Embryonic facial prominence (tissue), 1 donor: ENCODE data around the gene TMEM182.

Experiments used
- DNase-seq: peaks from one replicate; pipeline ENCODE4 v3.0.0-alpha.2; 2016; ENCODE audit errors: extremely low spot score

The TMEM182 gene

GRCh38 chr2:102801858-102802699 is 40.2 kb downstream of the TMEM182 start:
- DNase-seq, result no peak

DNA sequence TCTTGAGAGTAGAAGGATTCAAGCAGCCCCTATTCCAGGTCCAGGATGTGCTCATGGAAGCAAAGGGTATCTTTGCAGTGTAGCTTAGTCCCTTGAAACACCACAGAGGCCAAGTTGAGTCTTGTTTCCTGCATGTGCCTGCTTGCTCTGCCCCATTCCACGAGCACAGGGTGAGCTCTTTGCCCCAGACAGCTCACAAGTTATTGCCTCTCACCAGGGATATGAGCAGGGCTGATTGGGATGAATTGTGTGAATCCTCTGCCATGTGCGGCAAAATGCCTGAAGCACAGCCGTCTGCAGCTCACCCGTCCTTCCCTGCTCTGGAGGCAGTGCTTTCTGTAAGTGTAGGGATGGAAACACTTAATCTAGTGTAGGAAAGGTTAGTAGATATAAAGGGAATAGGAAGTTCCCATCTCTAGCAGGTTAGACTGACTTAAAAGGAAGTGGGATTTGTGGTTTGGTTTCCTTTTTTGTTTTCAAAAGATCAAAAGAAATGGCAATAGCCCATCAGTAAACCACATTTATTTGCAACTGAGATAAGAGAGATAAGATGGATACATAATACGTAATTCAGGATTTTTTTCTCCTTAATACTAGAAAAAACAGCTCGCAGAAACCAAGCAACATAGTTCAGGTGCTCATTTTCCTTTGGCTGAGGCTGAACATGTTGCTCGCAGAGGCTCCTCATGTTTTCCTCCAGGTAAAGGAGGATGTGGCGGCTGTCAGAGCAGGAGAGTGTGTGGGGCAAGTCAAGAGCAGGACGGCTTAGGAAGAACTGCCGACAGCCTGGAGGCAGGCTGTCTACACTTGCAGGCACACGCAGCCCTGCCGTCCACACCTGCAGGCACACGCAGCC is 41.4 kb downstream of the TMEM182 start:
- no peak for DNase-seq

GRCh38 chr2:102803897-102804217 is 42.0 kb downstream of the TMEM182 start:
- no peak for DNase-seq

- DNase-seq, result peak; percentile 28
Measured at GRCh38 chr2:102806250-102806837, 44.5 kb downstream of the TMEM182 start.

DNA sequence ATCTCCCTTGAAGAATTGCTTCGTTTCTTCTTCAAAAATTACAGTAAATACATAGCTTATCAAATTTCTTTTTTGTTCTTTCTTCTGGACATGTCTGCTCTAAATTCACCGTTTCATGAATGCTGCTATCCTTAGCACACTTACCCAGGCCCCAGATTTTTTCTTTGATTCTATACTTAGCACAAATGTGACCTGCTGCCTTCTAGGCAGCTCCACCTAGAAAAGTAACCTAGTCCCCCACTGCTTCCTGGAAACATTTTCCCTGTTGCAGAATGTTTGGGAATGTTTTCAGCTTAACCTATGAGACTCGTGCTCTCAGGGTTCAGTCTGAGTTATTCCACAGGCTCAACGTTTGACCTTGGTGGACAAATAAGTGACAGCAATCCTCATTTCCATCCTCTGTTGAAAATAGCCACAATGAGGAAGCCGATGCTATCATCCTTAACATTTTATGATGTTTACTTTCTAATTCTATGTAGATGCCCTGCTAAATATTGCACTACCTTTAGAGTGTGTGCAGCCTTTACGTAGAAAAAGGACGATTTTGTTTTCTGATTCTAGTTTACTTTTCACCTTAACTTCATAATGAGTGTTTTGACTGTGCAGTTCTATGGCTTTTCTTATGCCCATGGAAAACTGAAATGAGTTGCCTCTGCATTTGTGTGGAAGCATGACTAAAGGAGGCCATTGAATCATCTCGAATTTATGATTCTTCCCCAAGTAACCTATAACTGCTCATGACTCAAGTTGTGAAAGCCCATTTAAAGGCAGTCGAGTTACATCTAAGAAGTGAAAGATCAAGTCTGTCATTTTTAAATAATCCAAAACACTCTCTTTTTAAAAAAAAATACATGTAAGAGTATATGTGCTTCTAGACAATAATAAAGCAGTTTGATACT is 47.7 kb downstream of the TMEM182 start:
- no peak for DNase-seq

DNA sequence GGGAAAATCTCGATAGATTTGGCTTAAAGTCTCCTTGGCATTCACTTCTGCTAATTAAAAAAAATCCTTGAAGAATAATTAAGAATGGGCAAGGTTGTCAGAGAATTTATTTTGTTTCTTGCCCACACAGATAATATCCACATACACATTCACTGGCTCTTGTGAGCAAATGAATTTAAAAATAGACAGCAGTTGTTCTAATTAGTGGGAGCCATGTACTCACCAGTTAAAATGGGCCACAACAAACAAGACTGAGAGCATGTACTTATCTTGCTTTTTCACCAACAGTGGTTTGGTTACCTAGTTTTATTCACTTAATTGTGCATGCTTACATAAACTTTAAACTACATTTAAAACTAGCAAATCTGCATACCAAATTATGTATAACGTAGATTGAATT is 53.5 kb downstream of the TMEM182 start:
- DNase-seq, result no peak

DNA sequence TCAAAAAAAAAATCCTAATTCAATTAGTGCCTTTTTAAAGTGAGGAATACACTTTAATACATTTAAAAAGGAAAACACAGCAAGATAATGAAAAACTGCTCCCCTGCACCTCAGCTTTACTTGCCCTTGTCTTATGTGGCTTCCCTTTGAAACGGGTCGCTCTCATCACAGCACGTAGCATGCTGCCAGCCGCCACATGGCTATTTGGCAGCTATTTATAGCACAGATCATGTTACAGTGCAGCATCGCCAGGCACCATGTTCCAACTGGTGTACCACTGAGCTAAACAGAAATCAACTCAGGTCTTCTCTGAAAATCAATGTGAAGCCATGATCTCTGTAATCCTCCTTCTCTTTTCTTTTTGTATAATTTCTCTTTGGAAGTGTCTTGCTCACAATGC is 65.1 kb downstream of the TMEM182 start:
- DNase-seq, result peak; percentile 11

DNA sequence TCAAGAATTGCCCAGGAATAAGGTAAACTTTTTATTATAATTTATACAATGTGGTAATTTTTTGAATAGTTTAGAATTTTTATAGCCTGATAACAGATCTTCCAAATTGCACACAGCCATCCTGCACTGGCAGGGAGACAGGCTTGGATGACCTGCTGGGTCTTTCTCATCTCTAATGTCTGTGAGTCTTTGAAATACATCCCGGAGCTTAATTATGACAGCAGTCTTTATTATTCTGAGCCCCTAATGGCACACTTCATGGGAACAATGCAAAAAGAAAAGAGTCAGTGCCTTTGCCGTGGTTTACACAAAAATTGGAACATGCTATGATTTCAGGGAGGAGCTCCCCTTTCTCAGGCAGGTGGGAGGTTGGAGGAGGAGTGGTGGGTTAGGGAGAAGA is 71.0 kb downstream of the TMEM182 start:
- no peak for DNase-seq

GRCh38 chr2:102834523-102835273 is 72.9 kb downstream of the TMEM182 start:
- DNase-seq, result no peak

GRCh38 chr2:102837626-102838198 is 75.9 kb downstream of the TMEM182 start:
- DNase-seq, result no peak

GRCh38 chr2:102839668-102840388 is 78.0 kb downstream of the TMEM182 start:
- peak; percentile 42 for DNase-seq

GRCh38 chr2:102841107-102841840 is 79.4 kb downstream of the TMEM182 start:
- DNase-seq, result peak; percentile 22

DNA sequence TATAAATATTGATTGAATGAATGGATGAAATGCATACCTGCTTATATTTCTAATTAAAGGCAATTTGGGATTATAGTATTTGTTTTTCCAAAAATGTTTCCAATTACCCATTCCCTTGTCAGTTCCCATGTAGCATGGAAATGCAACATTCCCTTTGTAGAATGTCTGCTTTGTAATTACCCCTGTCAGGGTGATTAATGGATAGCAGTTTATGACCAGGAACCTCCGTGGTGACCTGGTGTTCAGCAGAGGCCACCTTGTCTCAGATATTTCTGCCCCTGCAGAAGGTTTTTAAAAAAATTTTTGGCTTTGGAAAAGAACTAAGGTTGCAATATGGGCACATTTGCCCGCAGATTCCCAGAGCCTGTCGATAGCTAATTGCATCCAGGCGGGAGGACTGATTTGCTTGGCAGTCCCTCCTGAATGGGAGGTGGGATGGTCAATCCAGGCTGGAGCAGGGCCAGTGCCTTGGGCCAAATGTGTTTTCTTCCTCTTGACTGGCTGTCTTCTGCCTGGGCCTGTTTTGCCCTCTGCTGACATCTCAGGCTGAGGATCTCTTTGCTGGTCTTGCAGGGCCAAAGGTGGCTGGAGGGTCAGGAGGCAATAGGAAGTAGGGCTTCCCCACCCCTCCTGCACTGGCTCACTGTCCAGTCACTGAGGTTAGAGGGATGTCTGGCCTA is 82.1 kb downstream of the TMEM182 start:
- DNase-seq, result no peak

DNA sequence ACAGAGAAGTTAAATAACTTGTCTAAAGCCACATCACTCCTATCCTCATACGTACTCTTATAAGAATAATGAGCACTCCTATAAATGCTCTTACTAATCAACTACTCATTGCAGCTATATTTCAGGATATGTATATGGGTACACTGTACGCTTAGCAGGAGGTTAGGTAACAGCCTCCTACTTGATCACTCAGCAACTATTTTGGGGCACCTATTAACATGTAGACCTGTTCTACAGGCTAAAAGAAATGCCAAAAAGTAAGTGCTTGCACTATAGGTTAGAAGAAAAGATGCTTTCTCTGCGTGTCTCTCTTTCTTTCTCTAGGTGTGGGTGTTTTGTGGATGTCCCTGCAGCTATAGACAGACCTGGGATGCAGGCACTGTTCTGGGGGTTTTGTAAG is 83.1 kb downstream of the TMEM182 start:
- no peak for DNase-seq

GRCh38 chr2:102848366-102848839 is 86.6 kb downstream of the TMEM182 start:
- peak; percentile 56 for DNase-seq

DNA sequence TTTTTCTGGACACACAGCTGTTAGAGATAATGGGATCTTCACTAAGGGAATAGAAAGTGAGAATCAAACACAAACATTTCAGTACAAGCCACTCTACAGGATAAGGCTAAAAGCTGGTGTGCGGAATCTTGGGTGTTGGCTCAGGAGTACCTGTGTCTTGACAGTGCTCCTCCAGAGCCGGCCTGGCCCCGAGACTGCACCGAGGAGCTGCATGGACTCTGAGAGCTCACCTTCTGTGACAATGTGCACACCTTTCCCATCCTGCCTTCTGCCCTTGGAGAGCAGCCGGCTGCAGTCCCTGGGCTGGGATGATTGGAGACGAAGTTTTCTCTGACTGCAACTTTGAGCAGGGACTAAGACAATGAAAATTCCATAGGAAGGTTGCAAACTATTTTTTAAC is 89.1 kb downstream of the TMEM182 start:
- DNase-seq, result no peak

DNA sequence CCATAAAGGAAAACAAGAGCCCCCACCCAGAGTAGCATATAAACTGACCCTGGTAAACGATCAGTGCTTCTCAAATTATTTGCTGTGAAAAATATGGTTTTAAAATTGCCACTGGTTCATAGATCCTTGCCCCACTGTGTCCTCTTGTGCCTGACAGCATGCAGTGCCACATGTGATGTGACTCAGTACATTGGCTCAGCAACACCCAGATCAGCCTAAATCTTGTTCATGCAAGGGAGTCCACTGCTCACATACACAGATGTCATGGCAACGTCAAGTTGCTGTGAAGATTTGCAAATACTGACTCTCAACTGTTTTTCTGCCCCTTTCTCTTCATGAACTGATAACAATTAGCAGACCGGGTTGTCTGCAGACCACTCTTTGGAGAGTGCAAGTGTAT is 91.0 kb downstream of the TMEM182 start:
- DNase-seq, result no peak
